Measurements from ENCODE around the gene ZNF526. TPM values are rescaled to one million over a fixed set of nuclear protein-coding genes. Genes with fewer than 3 reads are reported as not detected.

The ZNF526 gene
- total and polyA plus RNA-seq, 4 donors: 2.6 to 12.3 (median 5.5) TPM

GRCh38 chr19:42275103-42275502 is 55.0 kb downstream of the ZNF526 start:
- no peak overlapping the region for H3K27ac ChIP-seq (ENCODE audit: low read depth in 1 of 2, low read length in 2 of 2)
- no peak for ATAC-seq (ENCODE audit: low FRiP score)
- peaks cover 0 to 7% of the 10 kb centered on the region in 2 donors for H3K36me3 ChIP-seq (ENCODE audit: control insufficient read depth in 1 of 2, insufficient read depth in 2 of 2, low read length in 1 of 2)

DNA sequence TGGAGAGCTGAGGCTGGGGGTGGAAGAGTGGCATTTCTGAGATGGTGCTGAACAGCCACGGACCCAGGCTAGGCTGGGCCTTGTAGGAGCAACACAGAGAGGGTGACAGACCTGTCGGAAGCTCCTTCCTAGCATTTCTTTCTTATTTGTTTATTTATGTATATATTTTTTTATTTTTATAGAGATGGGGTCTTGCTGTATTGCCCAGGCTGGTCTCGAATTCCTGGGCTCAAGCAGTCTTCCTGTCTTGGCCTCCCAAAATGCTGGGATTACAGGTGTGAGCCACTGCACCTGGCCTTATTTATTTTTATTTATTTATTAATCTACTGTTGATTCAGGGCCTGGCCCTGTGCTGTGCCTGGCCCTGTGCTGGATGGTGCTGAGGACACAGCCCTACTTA is 55.4 kb downstream of the ZNF526 start:
- Histone ChIP-seq H3K36me3 (ENCODE audit: control insufficient read depth in 1 of 2, insufficient read depth in 2 of 2, low read length in 1 of 2) (peaks cover 0 to 7% of the 10 kb centered on the region in 2 donors), H3K9me3 (ENCODE audit: control insufficient read depth, low read length) (no peaks in the 10 kb centered on the region), H3K27me3 (ENCODE audit: control insufficient read depth in 1 of 2, insufficient read depth in 2 of 2, low read length in 1 of 2) (no peaks in the 10 kb centered on the region), H3K4me3 (ENCODE audit: low read length in 2 of 2) (no peak overlapping the region), H3K4me1 (ENCODE audit: control insufficient read depth in 1 of 2, insufficient read depth in 2 of 2, low read length in 2 of 2) (peaks cover 0 to 1% of the 10 kb centered on the region in 2 donors), H3K27ac (ENCODE audit: low read depth in 1 of 2, low read length in 2 of 2) (no peak overlapping the region)
- DNase-seq (no peak), ATAC-seq (ENCODE audit: low FRiP score) (no peak)
- intact Hi-C loops (cut with DNase I): no loop called here
- WGBS, 2 donors: 70 to 79% methylated on average over 3 of the region's 3 CpGs

More at GRCh38 chr19:42275103-42275502, 55.0 kb downstream of the ZNF526 start:
- H3K9me3 ChIP-seq (ENCODE audit: control insufficient read depth, low read length): no peaks in the 10 kb centered on the region
- DNase-seq: peak in 1 of 2 donors; percentile 38
- WGBS, 2 donors: 46% methylated on average over 7 of the region's 7 CpGs
- H3K4me3 ChIP-seq (ENCODE audit: low read length in 2 of 2): no peak overlapping the region
- no peaks in the 10 kb centered on the region for H3K27me3 ChIP-seq (ENCODE audit: control insufficient read depth in 1 of 2, insufficient read depth in 2 of 2, low read length in 1 of 2)
- peaks cover 0 to 1% of the 10 kb centered on the region in 2 donors for H3K4me1 ChIP-seq (ENCODE audit: control insufficient read depth in 1 of 2, insufficient read depth in 2 of 2, low read length in 2 of 2)
- intact Hi-C loops (cut with DNase I): no loop called here

GRCh38 chr19:42276284-42276683 is 56.2 kb downstream of the ZNF526 start:
- peak overlapping the region in 1 of 2 donors; percentile 39 for H3K27ac ChIP-seq (ENCODE audit: low read depth in 1 of 2, low read length in 2 of 2)

DNA sequence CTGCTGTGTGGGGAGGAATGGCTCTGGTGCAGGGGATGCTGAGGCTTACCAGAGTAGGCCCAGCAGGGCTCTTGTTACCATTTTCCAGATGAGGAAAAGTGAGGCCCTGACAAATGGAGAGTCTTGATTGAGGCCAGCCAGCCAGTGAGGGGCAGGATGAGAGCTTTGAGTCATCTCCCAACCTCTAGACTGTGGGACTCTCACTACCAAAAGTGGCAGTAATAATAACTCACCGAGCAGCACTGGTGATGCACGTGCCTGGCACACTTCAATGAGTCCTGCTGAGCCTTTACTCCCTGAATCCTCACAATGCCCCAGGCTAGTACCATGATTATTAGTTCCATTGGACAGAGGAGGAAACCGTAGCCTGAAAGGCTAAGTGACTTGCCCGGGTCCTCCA is 56.7 kb downstream of the ZNF526 start:
- Histone ChIP-seq H3K36me3 (ENCODE audit: control insufficient read depth in 1 of 2, insufficient read depth in 2 of 2, low read length in 1 of 2) (peaks cover 0 to 7% of the 10 kb centered on the region in 2 donors), H3K27ac (ENCODE audit: low read depth in 1 of 2, low read length in 2 of 2) (peak overlapping the region in 1 of 2 donors; percentile 25), H3K4me3 (ENCODE audit: low read length in 2 of 2) (no peak overlapping the region), H3K4me1 (ENCODE audit: control insufficient read depth in 1 of 2, insufficient read depth in 2 of 2, low read length in 2 of 2) (no peaks in the 10 kb centered on the region), H3K27me3 (ENCODE audit: control insufficient read depth in 1 of 2, insufficient read depth in 2 of 2, low read length in 1 of 2) (no peaks in the 10 kb centered on the region), H3K9me3 (ENCODE audit: control insufficient read depth, low read length) (no peaks in the 10 kb centered on the region)
- no peak for ATAC-seq (ENCODE audit: low FRiP score)
- DNase-seq: no peak
- WGBS, 2 donors: 31 to 37% methylated on average over 4 of the region's 4 CpGs
- intact Hi-C loops (cut with DNase I): loop anchor here in 1 of 2 donors (2.0 kb wide), 1 partner anchor 30 kb away; no protein-coding TSS in a partner anchor

More at GRCh38 chr19:42276284-42276683, 56.2 kb downstream of the ZNF526 start:
- intact Hi-C loops (cut with DNase I): loop anchor here in 1 of 2 donors (2.0 kb wide), 1 partner anchor 29 kb away; no protein-coding TSS in a partner anchor
- Histone ChIP-seq H3K27me3 (ENCODE audit: control insufficient read depth in 1 of 2, insufficient read depth in 2 of 2, low read length in 1 of 2) (no peaks in the 10 kb centered on the region), H3K9me3 (ENCODE audit: control insufficient read depth, low read length) (no peaks in the 10 kb centered on the region), H3K4me3 (ENCODE audit: low read length in 2 of 2) (no peak overlapping the region), H3K36me3 (ENCODE audit: control insufficient read depth in 1 of 2, insufficient read depth in 2 of 2, low read length in 1 of 2) (peaks cover 0 to 7% of the 10 kb centered on the region in 2 donors), H3K4me1 (ENCODE audit: control insufficient read depth in 1 of 2, insufficient read depth in 2 of 2, low read length in 2 of 2) (no peaks in the 10 kb centered on the region)
- WGBS, 2 donors: 8 to 21% methylated on average over 3 of the region's 3 CpGs
- no peak for ATAC-seq (ENCODE audit: low FRiP score)
- peak in 1 of 2 donors; percentile 63 for DNase-seq

Other genes starting within 250 kb of the ZNF526 start
- not detected for gene ATP1A3, start 226.1 kb upstream of the ZNF526 start, total RNA-seq
- gene ATP1A3, start 226.1 kb upstream of the ZNF526 start, polyA plus RNA-seq: under 1 TPM in 1 of 2 donors, not detected in 1; 0.38 TPM
- 10 to 100 TPM; 20.8 to 24.5 TPM for gene GRIK5, start 150.1 kb upstream of the ZNF526 start, total RNA-seq
- gene GRIK5, start 150.1 kb upstream of the ZNF526 start, polyA plus RNA-seq: 10 to 100 TPM in 1 of 2 donors, 1 to 10 TPM in 1; 3.5 to 39.0 TPM
- 10 to 100 TPM in 1 of 2 donors, 1 to 10 TPM in 1; 9.0 to 10.3 TPM for gene ZNF574, start 144.1 kb upstream of the ZNF526 start, total RNA-seq
- gene ZNF574, start 144.1 kb upstream of the ZNF526 start, polyA plus RNA-seq: 1 to 10 TPM; 2.4 to 6.8 TPM
- 1 to 10 TPM; 2.7 to 9.0 TPM for gene POU2F2, start 87.9 kb upstream of the ZNF526 start, total RNA-seq
- 1 to 10 TPM; 2.3 to 5.9 TPM for gene POU2F2, start 87.9 kb upstream of the ZNF526 start, polyA plus RNA-seq
- 10 to 100 TPM; 16.4 to 19.6 TPM for gene DEDD2, start 2.6 kb upstream of the ZNF526 start, total RNA-seq
- 10 to 100 TPM; 19.8 to 33.8 TPM for gene DEDD2, start 2.6 kb upstream of the ZNF526 start, polyA plus RNA-seq
- 10 to 100 TPM; 28.8 to 34.4 TPM for gene GSK3A, start 22.3 kb downstream of the ZNF526 start, total RNA-seq
- 10 to 100 TPM; 36.1 to 40.7 TPM for gene GSK3A, start 22.3 kb downstream of the ZNF526 start, polyA plus RNA-seq
- 10 to 100 TPM; 74.9 to 99.5 TPM for gene ERF, start 34.8 kb downstream of the ZNF526 start, total RNA-seq
- gene ERF, start 34.8 kb downstream of the ZNF526 start, polyA plus RNA-seq: 10 to 100 TPM; 19.7 to 44.2 TPM
- 100 to 1,000 TPM; 103 to 104 TPM for gene CIC, start 48.9 kb downstream of the ZNF526 start, total RNA-seq
- 10 to 100 TPM; 14.3 to 44.6 TPM for gene CIC, start 48.9 kb downstream of the ZNF526 start, polyA plus RNA-seq
- gene PRR19, start 81.8 kb downstream of the ZNF526 start, total RNA-seq: under 1 TPM; 0.23 to 0.45 TPM
- not detected for gene PRR19, start 81.8 kb downstream of the ZNF526 start, polyA plus RNA-seq
- 1 to 10 TPM; 4.8 to 9.3 TPM for gene PAFAH1B3, start 82.3 kb downstream of the ZNF526 start, total RNA-seq
- gene PAFAH1B3, start 82.3 kb downstream of the ZNF526 start, polyA plus RNA-seq: 1 to 10 TPM; 2.3 to 8.4 TPM
- not detected for gene TMEM145, start 93.0 kb downstream of the ZNF526 start, total RNA-seq
- not detected for gene TMEM145, start 93.0 kb downstream of the ZNF526 start, polyA plus RNA-seq
- 10 to 100 TPM; 17.5 to 26.4 TPM for gene MEGF8, start 105.3 kb downstream of the ZNF526 start, total RNA-seq
- gene MEGF8, start 105.3 kb downstream of the ZNF526 start, polyA plus RNA-seq: 1 to 10 TPM; 5.9 to 7.2 TPM
- 1 to 10 TPM in 1 of 2 donors, not detected in 1; 1.1 TPM for gene CNFN, start 170.0 kb downstream of the ZNF526 start, total RNA-seq
- gene CNFN, start 170.0 kb downstream of the ZNF526 start, polyA plus RNA-seq: 1 to 10 TPM in 1 of 2 donors, under 1 TPM in 1; 0.51 to 3.0 TPM
- 10 to 100 TPM in 1 of 2 donors, 1 to 10 TPM in 1; 7.4 to 12.1 TPM for gene LIPE, start 207.1 kb downstream of the ZNF526 start, total RNA-seq
- gene LIPE, start 207.1 kb downstream of the ZNF526 start, polyA plus RNA-seq: 1 to 10 TPM; 1.4 to 3.6 TPM
- gene CXCL17, start 222.6 kb downstream of the ZNF526 start, total RNA-seq: not detected
- gene CXCL17, start 222.6 kb downstream of the ZNF526 start, polyA plus RNA-seq: under 1 TPM; 0.08 to 0.38 TPM

Data from aorta (tissue), 5 donors.